CD1c-positive myeloid dendritic cell (primary cell): ENCODE results near the gene L3MBTL4.

ENCODE experiments used
- DNase-seq: peaks from one replicate; pipeline ENCODE4 v3.0.0-alpha.2; 2016; ENCODE audit errors: extremely low spot score

Gene L3MBTL4

DNA sequence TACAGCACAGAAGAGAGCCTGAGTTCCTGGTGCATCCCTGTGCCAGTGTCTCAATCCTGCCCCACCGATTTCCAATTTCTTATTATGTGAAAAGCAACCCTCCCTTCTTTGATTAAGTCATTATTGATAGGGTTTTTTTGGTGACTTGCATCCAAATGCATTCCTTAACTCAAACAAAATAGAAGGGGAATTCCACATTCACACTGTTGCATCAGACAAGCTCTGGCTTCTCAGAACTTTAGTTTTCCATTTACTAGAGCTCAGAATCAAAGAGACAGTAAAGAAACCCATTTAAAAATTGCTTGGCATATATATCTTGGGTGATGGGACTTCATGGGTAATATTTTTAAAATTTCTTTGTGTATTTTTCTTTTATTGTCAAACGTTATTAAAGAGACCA lies 505.6 kb downstream of the L3MBTL4 start:
- no peak for DNase-seq
